B cell (primary cell): ENCODE data around the gene EXOC4. TPM values are rescaled to one million over a fixed set of nuclear protein-coding genes. Genes with fewer than 3 reads are reported as not detected.

Source experiments
- ATAC-seq: fragments of 200-7000 bp; cut with Tn5 transposase; one replicate; pipeline ENCODE4 v1.10.0; 2021; ENCODE audit warnings: low read depth, mild to moderate bottlenecking, moderate number of reproducible peaks, moderate library complexity
- CTCF ChIA-PET: fragments of 350-600 bp; sonication (Branson Sonifier 250); formaldehyde crosslinking; loops from one replicate; lab custom pipeline; 2021; ENCODE audit warnings: antibody characterized with exemption, inconsistent platforms; lab: Charles Lee
- POLR2A ChIA-PET: fragments of 350-600 bp; sonication (Branson Sonifier 250); formaldehyde crosslinking; loops from one replicate; lab custom pipeline; 2021; ENCODE audit warnings: antibody characterized with exemption; lab: Charles Lee
- DNase-seq: peaks from one replicate; pipeline ENCODE4 v3.0.0; 2013
- H2AFZ ChIP-seq: 2 replicates; pipeline ENCODE4 v1.6.1; 2012; ENCODE audit warnings: mild to moderate bottlenecking, low read depth, low read length; ENCODE audit not compliant: insufficient read depth, poor library complexity, severe bottlenecking
- H3K27ac ChIP-seq, 2 donors: 1 replicate in 1 of 2; 2 replicates in 1 of 2; pipeline ENCODE4 v1.5.1; 2012 to 2013; ENCODE audit warnings: low read length in 2 of 2, mild to moderate bottlenecking in 2 of 2, moderate library complexity in 1 of 2
- H3K27me3 ChIP-seq, 4 experiments: fragments of 200-600 bp in 1 of 4; sonication (generic) in 1 of 4; replicated peaks in 1 of 4; 1 replicate in 2 of 4; 2 replicates in 2 of 4; pipeline versions ENCODE4 v1.6.1 to v1.7.0; 2013 to 2016; ENCODE audit warnings: low read length in 3 of 4, mild to moderate bottlenecking in 2 of 4, mixed read lengths in 1 of 4, moderate library complexity in 1 of 4; ENCODE audit not compliant: insufficient read depth in 4 of 4, control insufficient read depth in 3 of 4; ENCODE audit errors: control extremely low read depth in 1 of 4
- H3K36me3 ChIP-seq, 2 experiments: replicated peaks in 1 of 2; 1 replicate in 1 of 2; 2 replicates in 1 of 2; pipeline versions ENCODE4 v1.6.1 to v1.7.1; 2013; ENCODE audit warnings: low read length in 1 of 2; ENCODE audit not compliant: insufficient read depth in 2 of 2, control insufficient read depth in 1 of 2; ENCODE audit errors: control extremely low read depth in 1 of 2, extremely low read depth in 1 of 2
- H3K4me1 ChIP-seq, 2 donors: fragments of 200-600 bp in 1 of 2; sonication (generic) in 1 of 2; 1 replicate in 1 of 2; 2 replicates in 1 of 2; pipeline versions ENCODE4 v1.5.1 to v1.6.1; 2013 to 2017; ENCODE audit warnings: low read length in 2 of 2; ENCODE audit not compliant: control insufficient read depth in 2 of 2, insufficient read depth in 2 of 2
- H3K4me2 ChIP-seq: replicated peaks from 2 replicates; pipeline ENCODE3; 2012; ENCODE audit warnings: mild to moderate bottlenecking, low read depth, low read length; ENCODE audit not compliant: poor library complexity, severe bottlenecking
- H3K4me3 ChIP-seq, 5 experiments: fragments of 200-600 bp in 1 of 5; sonication (generic) in 1 of 5; 1 replicate in 3 of 5; 2 replicates in 2 of 5; pipeline versions ENCODE4 v1.5.1 to v1.7.0; 2011 to 2016; ENCODE audit warnings: low read length in 4 of 5, mild to moderate bottlenecking in 4 of 5, low read depth in 2 of 5, control low read depth in 1 of 5, moderate library complexity in 1 of 5; ENCODE audit not compliant: insufficient read depth in 1 of 5; ENCODE audit errors: control extremely low read depth in 1 of 5, extremely low read depth in 1 of 5
- H3K79me2 ChIP-seq: fragments of 200-600 bp; sonication (generic); one replicate; pipeline ENCODE4 v1.6.0; 2016; ENCODE audit warnings: low read length; ENCODE audit not compliant: control insufficient read depth, insufficient read depth
- H3K9ac ChIP-seq: fragments of 200-600 bp; sonication (generic); 2 replicates; pipeline ENCODE4 v1.6.1; 2017; ENCODE audit warnings: mild to moderate bottlenecking, low read length, moderate library complexity
- H3K9me3 ChIP-seq, 3 donors: one replicate each; pipeline versions ENCODE4 v1.6.1 to v1.7.1; 2013; ENCODE audit warnings: low read length in 2 of 3; ENCODE audit not compliant: control insufficient read depth in 2 of 3, insufficient read depth in 1 of 3; ENCODE audit errors: control extremely low read depth in 1 of 3
- H4K20me1 ChIP-seq: 2 replicates; pipeline ENCODE4 v1.6.0; 2012; ENCODE audit warnings: mild to moderate bottlenecking, low read length; ENCODE audit not compliant: insufficient read depth, control insufficient read depth, poor library complexity, severe bottlenecking
- H3K27ac Mint-ChIP-seq: one replicate; pipeline ENCODE4 v1.8.0; 2021; ENCODE audit warnings: mixed read lengths
- H3K27me3 Mint-ChIP-seq: one replicate; pipeline ENCODE4 v1.8.0; 2021; ENCODE audit warnings: mixed read lengths
- H3K4me1 Mint-ChIP-seq: one replicate; pipeline ENCODE4 v1.8.0; 2021; ENCODE audit warnings: mixed read lengths
- H3K4me3 Mint-ChIP-seq: one replicate; pipeline ENCODE4 v1.8.0; 2021; ENCODE audit warnings: mixed read lengths
- H3K9me3 Mint-ChIP-seq: one replicate; pipeline ENCODE4 v1.8.0; 2022; ENCODE audit warnings: mixed read lengths; ENCODE audit not compliant: insufficient read depth
- CTCF ChIP-seq: fragments of 200-600 bp; IDR thresholded peaks from one replicate; pipeline ENCODE4 v1.8.0; 2022; ENCODE audit warnings: antibody characterized with exemption, mild to moderate bottlenecking
- EZH2 ChIP-seq: IDR thresholded peaks from 2 replicates; pipeline ENCODE4 v1.6.1; 2012; ENCODE audit warnings: borderline replicate concordance, low read depth, mild to moderate bottlenecking, moderate library complexity, low read length; ENCODE audit not compliant: insufficient read depth, poor library complexity, severe bottlenecking
- WGBS: methylation state at CpG from one replicate; pipeline ENCODE4 v1.1.5; 2013; ENCODE audit warnings: missing lambda C conversion rate; ENCODE audit not compliant: insufficient coverage; 5-methylcytosine and 5-hydroxymethylcytosine counted together
- intact Hi-C: fragments of 100-400 bp; cut with micrococcal nuclease; formaldehyde crosslinking; loops from one replicate; pipeline ENCODE4 v1.10.0; 2022
- polyA plus RNA-seq: library from polyadenylated mRNA; depleted of rRNA; stranded (reverse); fragments of >200 nt; gene quantifications from 2 replicates; pipeline ENCODE4 v1.2.3, GENCODE V29; 2012
- total RNA-seq, 2 donors: library from RNA; stranded (reverse); fragments of 120-200 nt in 1 of 2; gene quantifications; 1 replicate in 1 of 2; 2 replicates in 1 of 2; pipeline versions ENCODE4 v1.2.3 to v1.2.4, GENCODE V29; 2013 to 2022

EXOC4 gene
- total and polyA plus RNA-seq, 2 donors (not counting 1 experiment from before 2014, with no cell fraction given) = 16.7 to 135 TPM

- no peaks in the 10 kb centered on the region for H3K4me1 ChIP-seq
- no peaks in the 10 kb centered on the region for H3K4me1 Mint-ChIP-seq
- no peak overlapping the region for H3K27ac ChIP-seq
- WGBS = 100% methylated on average over 4 of the region's 6 CpGs
- TF ChIP-seq CTCF (no peak), EZH2 (no peak)
- intact Hi-C loops = no loop called here
- no peaks in the 10 kb centered on the region for H3K9me3 ChIP-seq
- no peak overlapping the region for H3K4me2 ChIP-seq
- H3K27me3 Mint-ChIP-seq = no peaks in the 10 kb centered on the region
- CTCF ChIA-PET = no interaction called here
- ATAC-seq (no peak), DNase-seq (no peak)
- H2AFZ ChIP-seq = no peak overlapping the region
- no peaks in the 10 kb centered on the region for H3K79me2 ChIP-seq
- no peak overlapping the region for H3K9ac ChIP-seq
- H3K4me3 Mint-ChIP-seq = no peak overlapping the region
- POLR2A ChIA-PET = no interaction called here
- no peak overlapping the region for H3K4me3 ChIP-seq
- no peak overlapping the region for H3K27ac Mint-ChIP-seq
- no peaks in the 10 kb centered on the region for H3K27me3 ChIP-seq
- H4K20me1 ChIP-seq = no peaks in the 10 kb centered on the region
- H3K9me3 Mint-ChIP-seq = no peaks in the 10 kb centered on the region
- H3K36me3 ChIP-seq = peaks cover 0 to 3% of the 10 kb centered on the region in 2 experiments
Measured at GRCh38 chr7:133997463-133997862, 744.6 kb downstream of the EXOC4 start.

- no peak overlapping the region for H3K4me3 Mint-ChIP-seq
- ChIA-PET POLR2A (no interaction called here), CTCF (no interaction called here)
- H3K27ac Mint-ChIP-seq = no peak overlapping the region
- no peaks in the 10 kb centered on the region for H3K4me1 ChIP-seq
- H3K27me3 Mint-ChIP-seq = no peaks in the 10 kb centered on the region
- H3K9me3 ChIP-seq = no peaks in the 10 kb centered on the region
- ATAC-seq (no peak), DNase-seq (no peak)
- H3K36me3 ChIP-seq = peaks cover 0 to 3% of the 10 kb centered on the region in 2 experiments
- no peaks in the 10 kb centered on the region for H3K79me2 ChIP-seq
- WGBS = no CpG with 5 or more reads among the region's 2 CpGs
- no peak overlapping the region for H3K4me2 ChIP-seq
- no peaks in the 10 kb centered on the region for H3K4me1 Mint-ChIP-seq
- no peak overlapping the region for H3K27ac ChIP-seq
- no peaks in the 10 kb centered on the region for H3K9me3 Mint-ChIP-seq
- no peak overlapping the region for H2AFZ ChIP-seq
- H3K27me3 ChIP-seq = no peaks in the 10 kb centered on the region
- intact Hi-C loops = no loop called here
- no peak overlapping the region for H3K4me3 ChIP-seq
- TF ChIP-seq EZH2 (no peak), CTCF (no peak)
- no peaks in the 10 kb centered on the region for H4K20me1 ChIP-seq
- no peak overlapping the region for H3K9ac ChIP-seq
Measured at GRCh38 chr7:133999178-133999577, 746.3 kb downstream of the EXOC4 start.
